Activated naive CD4-positive, alpha-beta T cell treated with anti-CD3 and anti-CD28 coated beads, Interleukin-2, amount 50 U/mL, for 72 hours (primary cell): ENCODE results near the gene MCAT. TPM values are rescaled to one million over a fixed set of nuclear protein-coding genes. Genes with fewer than 3 reads are reported as not detected.
A peak's percentile ranks its signal among the peaks of the same experiment; 100 is the strongest.
"Not testable (repeated sequence)": the region's sequence is repeated elsewhere in the genome, so short reads cannot be mapped to it uniquely, and the experiment has no call there.

Experiments used
- ATAC-seq, 2 donors: fragments of 150-1000 bp; cut with Tn5 transposase; 2 replicates each; pipeline ENCODE4 v1.10.0; 2021; ENCODE audit warnings: mild to moderate bottlenecking in 2 of 2, moderate library complexity in 2 of 2
- DNase-seq, 2 donors: peaks; one replicate each; pipeline ENCODE4 v3.0.0; 2021 to 2022; ENCODE audit warnings: low spot score in 2 of 2
- H3K27ac Mint-ChIP-seq, 2 donors: one replicate each; pipeline ENCODE4 v1.8.0; 2022; ENCODE audit warnings: mild to moderate bottlenecking in 2 of 2, mixed read lengths in 2 of 2
- H3K36me3 Mint-ChIP-seq, 2 donors: one replicate each; pipeline ENCODE4 v1.8.0; 2022; ENCODE audit warnings: mixed read lengths in 2 of 2
- H3K9me3 Mint-ChIP-seq, 2 donors: one replicate each; pipeline ENCODE4 v1.8.0; 2022; ENCODE audit warnings: mixed read lengths in 2 of 2
- total RNA-seq, 2 donors: library from RNA; stranded (reverse); gene quantifications; one replicate each; pipeline ENCODE4 v1.2.3, GENCODE V29; 2022

The MCAT gene
- total RNA-seq, 2 donors from 2014 or later = 6.0 to 19.4 TPM

- Mint-ChIP-seq H3K27ac (no peak overlapping the region), H3K9me3 (no peaks in the 10 kb centered on the region), H3K36me3 (no peaks in the 10 kb centered on the region)
- no peak for ATAC-seq
- no peak for DNase-seq
Measured at GRCh38 chr22:43118024-43118849, 25.0 kb downstream of the MCAT start.

GRCh38 chr22:43116932-43117331 is 26.3 kb downstream of the MCAT start:
- DNase-seq (no peak), ATAC-seq (no peak)
- Mint-ChIP-seq H3K9me3 (no peaks in the 10 kb centered on the region), H3K36me3 (no peaks in the 10 kb centered on the region), H3K27ac (no peak overlapping the region)

- Mint-ChIP-seq H3K9me3 (no peaks in the 10 kb centered on the region), H3K27ac (no peak overlapping the region), H3K36me3 (no peaks in the 10 kb centered on the region)
- ATAC-seq = no peak
- no peak for DNase-seq
Measured at GRCh38 chr22:43114958-43115357, 28.2 kb downstream of the MCAT start.

- H3K27ac Mint-ChIP-seq = no peak overlapping the region
- no peaks in the 10 kb centered on the region for H3K9me3 Mint-ChIP-seq
- ATAC-seq = no peak
- DNase-seq = no peak
- H3K36me3 Mint-ChIP-seq = no peaks in the 10 kb centered on the region
Measured at GRCh38 chr22:43113526-43114251, 29.5 kb downstream of the MCAT start.

- Mint-ChIP-seq H3K9me3 (no peaks in the 10 kb centered on the region), H3K36me3 (no peaks in the 10 kb centered on the region), H3K27ac (no peak overlapping the region)
- ATAC-seq (peak; percentile 73 to 80), DNase-seq (peak; percentile 35 to 62)
Measured at GRCh38 chr22:43110927-43111623, 32.1 kb downstream of the MCAT start.

GRCh38 chr22:43110444-43110926 is 32.7 kb downstream of the MCAT start, which contains the start of gene BIK:
Gene BIK (plus strand): TSS chr22:43110750. CDS start chr22:43124023, 13,273 bp downstream.
- DNase-seq (peak in 1 of 2 donors; percentile 19), ATAC-seq (peak; percentile 69 to 75)
- H3K27ac Mint-ChIP-seq = no peak within 1 kb of the TSS
- no peaks in the 10 kb centered on the region for H3K9me3 Mint-ChIP-seq
- no peaks in the 10 kb centered on the region for H3K36me3 Mint-ChIP-seq

GRCh38 chr22:43109921-43110443 is 33.2 kb downstream of the MCAT start:
- Mint-ChIP-seq H3K27ac (no peak overlapping the region), H3K36me3 (no peaks in the 10 kb centered on the region), H3K9me3 (no peaks in the 10 kb centered on the region)
- ATAC-seq = peak in 1 of 2 donors; percentile 34
- no peak for DNase-seq

- no peaks in the 10 kb centered on the region for H3K36me3 Mint-ChIP-seq
- H3K27ac Mint-ChIP-seq = no peak overlapping the region
- ATAC-seq (no peak), DNase-seq (no peak)
- no peaks in the 10 kb centered on the region for H3K9me3 Mint-ChIP-seq
Measured at GRCh38 chr22:43109511-43109910, 33.7 kb downstream of the MCAT start.

GRCh38 chr22:43106302-43106701 is 36.9 kb downstream of the MCAT start:
- no peaks in the 10 kb centered on the region for H3K9me3 Mint-ChIP-seq
- DNase-seq (no peak), ATAC-seq (no peak)
- no peak overlapping the region for H3K27ac Mint-ChIP-seq
- H3K36me3 Mint-ChIP-seq = no peaks in the 10 kb centered on the region

- H3K36me3 Mint-ChIP-seq, DNase-seq: not testable (repeated sequence)
Measured at GRCh38 chr22:43104950-43105349, 38.2 kb downstream of the MCAT start.

GRCh38 chr22:43104056-43104625 is 39.1 kb downstream of the MCAT start:
- ATAC-seq (peak in 1 of 2 donors; percentile 86), DNase-seq (peak in 1 of 2 donors; percentile 69)
- not testable (repeated sequence) for H3K36me3 Mint-ChIP-seq, H3K9me3 Mint-ChIP-seq
- peak overlapping the region in 1 of 2 donors; percentile 18 for H3K27ac Mint-ChIP-seq

More at GRCh38 chr22:43104950-43105349, 38.2 kb downstream of the MCAT start:
- H3K27ac Mint-ChIP-seq, ATAC-seq, H3K9me3 Mint-ChIP-seq: not testable (repeated sequence)

GRCh38 chr22:43101306-43101705 is 41.9 kb downstream of the MCAT start:
- no peak for DNase-seq
- H3K36me3 Mint-ChIP-seq = peaks cover 0 to 9% of the 10 kb centered on the region in 2 donors
- H3K9me3 Mint-ChIP-seq = no peaks in the 10 kb centered on the region
- H3K27ac Mint-ChIP-seq = no peak overlapping the region
- no peak for ATAC-seq

- peak; percentile 53 to 65 for ATAC-seq
- peaks cover 6 to 18% of the 10 kb centered on the region in 2 donors for H3K36me3 Mint-ChIP-seq
Measured at GRCh38 chr22:43100225-43100624, 43.0 kb downstream of the MCAT start.

GRCh38 chr22:43099095-43099494 is 44.1 kb downstream of the MCAT start:
- peaks cover 6 to 18% of the 10 kb centered on the region in 2 donors for H3K36me3 Mint-ChIP-seq
- DNase-seq (no peak), ATAC-seq (no peak)
- H3K27ac Mint-ChIP-seq = no peak overlapping the region
- H3K9me3 Mint-ChIP-seq = peaks cover 5 to 6% of the 10 kb centered on the region in 2 donors

More at GRCh38 chr22:43100225-43100624, 43.0 kb downstream of the MCAT start:
- Mint-ChIP-seq H3K27ac (peak overlapping the region in 1 of 2 donors; percentile 31), H3K9me3 (peaks cover 5 to 6% of the 10 kb centered on the region in 2 donors)
- no peak for DNase-seq

- H3K9me3 Mint-ChIP-seq = peaks cover 5 to 6% of the 10 kb centered on the region in 2 donors
- DNase-seq (no peak), ATAC-seq (no peak)
- H3K27ac Mint-ChIP-seq = no peak overlapping the region
- peaks cover 6 to 18% of the 10 kb centered on the region in 2 donors for H3K36me3 Mint-ChIP-seq
Measured at GRCh38 chr22:43098356-43098755, 44.8 kb downstream of the MCAT start.

- Mint-ChIP-seq H3K36me3 (peaks cover 6 to 18% of the 10 kb centered on the region in 2 donors), H3K9me3 (peaks cover 5 to 6% of the 10 kb centered on the region in 2 donors), H3K27ac (no peak overlapping the region)
- DNase-seq (no peak), ATAC-seq (no peak)
Measured at GRCh38 chr22:43096420-43096819, 46.8 kb downstream of the MCAT start.
